Esophagus (tissue), 2 donors: Measurements from ENCODE around the gene FPGS. TPM values are rescaled to one million over a fixed set of nuclear protein-coding genes. Genes with fewer than 3 reads are reported as not detected.

Experiments used
- H3K27ac ChIP-seq, 2 donors: one replicate each; pipeline ENCODE4 v1.5.1; 2013; ENCODE audit warnings: low read depth in 2 of 2, mild to moderate bottlenecking in 2 of 2, inconsistent platforms in 1 of 2, low read length in 1 of 2, moderate library complexity in 1 of 2
- H3K27me3 ChIP-seq, 2 donors: one replicate each; pipeline ENCODE4 v1.6.1; 2013; ENCODE audit warnings: low read length in 2 of 2, control low read depth in 1 of 2, mild to moderate bottlenecking in 1 of 2; ENCODE audit not compliant: insufficient read depth in 2 of 2, control insufficient read depth in 1 of 2
- H3K36me3 ChIP-seq, 2 donors: one replicate each; pipeline ENCODE4 v1.6.1; 2013; ENCODE audit warnings: low read length in 1 of 2; ENCODE audit not compliant: control insufficient read depth in 2 of 2, insufficient read depth in 2 of 2
- H3K4me1 ChIP-seq, 2 donors: one replicate each; pipeline ENCODE4 v1.6.1; 2013; ENCODE audit warnings: low read length in 1 of 2; ENCODE audit not compliant: control insufficient read depth in 2 of 2, insufficient read depth in 2 of 2
- H3K4me3 ChIP-seq, 2 donors: one replicate each; pipeline ENCODE4 v1.5.1; 2013; ENCODE audit warnings: low read length in 2 of 2, mild to moderate bottlenecking in 2 of 2, low read depth in 1 of 2, moderate library complexity in 1 of 2
- H3K9me3 ChIP-seq, 2 donors: one replicate each; pipeline ENCODE4 v1.6.1; 2013; ENCODE audit warnings: mild to moderate bottlenecking in 2 of 2, low read depth in 1 of 2, low read length in 1 of 2, moderate library complexity in 1 of 2; ENCODE audit not compliant: control insufficient read depth in 2 of 2, insufficient read depth in 1 of 2
- WGBS, 2 donors: extraction: QIAGEN DNeasy Blood & Tissue Kit; methylation state at CpG; one replicate each; pipeline ENCODE4 v1.1.7; 2013; 5-methylcytosine and 5-hydroxymethylcytosine counted together
- polyA plus RNA-seq, 2 donors: library from polyadenylated mRNA; stranded (reverse); fragments of 200-250 nt; gene quantifications; one replicate each; pipeline ENCODE4 v1.2.3, GENCODE V29; 2013
- donor health status: healthy with polysubstance abuse.
- donor health status: Bipolar disorder and iron deficiency.

FPGS gene
- polyA plus RNA-seq, 2 donors, result 28.7 to 31.5 TPM

DNA sequence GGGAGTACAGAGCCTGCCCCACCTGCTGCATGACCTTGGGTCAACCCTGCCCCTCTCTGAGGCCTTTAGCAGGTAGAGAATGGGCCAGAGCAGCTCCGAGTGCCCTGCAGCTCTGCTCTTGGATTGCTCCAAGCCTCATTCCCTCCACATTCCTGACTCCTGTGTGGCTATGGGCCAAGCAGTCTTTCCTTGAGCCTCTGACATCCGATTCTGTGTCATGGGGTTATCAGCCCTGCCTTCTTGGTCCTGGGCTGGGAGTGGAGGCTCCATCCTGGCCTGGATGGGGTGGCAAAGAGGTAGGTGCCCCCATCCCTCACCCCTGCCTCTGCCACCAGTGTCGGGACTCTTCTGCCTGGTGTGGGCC, 13.7 kb downstream of the FPGS start:
- peaks cover 1 to 2% of the 10 kb centered on the region in 2 donors for H3K4me1 ChIP-seq
- no peaks in the 10 kb centered on the region for H3K27me3 ChIP-seq
- peaks cover 23 to 40% of the 10 kb centered on the region in 2 donors for H3K36me3 ChIP-seq
- 70% methylated on average over 3 of the region's 3 CpGs for WGBS, 2 donors
- no peak overlapping the region for H3K27ac ChIP-seq
- H3K4me3 ChIP-seq, result no peak overlapping the region
- no peaks in the 10 kb centered on the region for H3K9me3 ChIP-seq

DNA sequence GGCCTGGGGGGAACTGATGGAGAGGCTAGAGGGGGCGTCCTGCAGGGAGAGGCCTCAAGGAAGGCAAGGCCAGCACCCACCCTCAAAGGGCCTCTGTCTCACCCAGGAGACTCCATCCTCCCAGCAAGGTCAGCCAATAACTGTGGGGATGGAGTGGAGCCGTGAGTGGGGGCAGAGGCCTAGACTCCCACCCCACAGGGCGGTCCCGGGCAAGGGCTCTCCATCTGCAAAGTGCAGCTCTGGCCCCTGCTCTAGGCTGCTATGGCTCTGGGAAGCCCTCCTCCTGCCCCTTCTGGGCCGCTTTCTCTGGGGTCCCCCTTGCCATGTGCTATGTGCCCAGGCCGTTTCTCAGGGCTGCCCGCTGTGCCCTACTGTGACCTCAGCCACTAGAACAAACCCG, 14.0 kb downstream of the FPGS start:
- H3K4me3 ChIP-seq, result no peak overlapping the region
- peaks cover 1 to 2% of the 10 kb centered on the region in 2 donors for H3K4me1 ChIP-seq
- H3K27me3 ChIP-seq, result no peaks in the 10 kb centered on the region
- H3K27ac ChIP-seq, result no peak overlapping the region
- no peaks in the 10 kb centered on the region for H3K9me3 ChIP-seq
- whole genome bisulfite sequencing, 2 donors, result 86 to 88% methylated on average over 8 of the region's 8 CpGs
- H3K36me3 ChIP-seq, result peaks cover 23 to 40% of the 10 kb centered on the region in 2 donors

DNA sequence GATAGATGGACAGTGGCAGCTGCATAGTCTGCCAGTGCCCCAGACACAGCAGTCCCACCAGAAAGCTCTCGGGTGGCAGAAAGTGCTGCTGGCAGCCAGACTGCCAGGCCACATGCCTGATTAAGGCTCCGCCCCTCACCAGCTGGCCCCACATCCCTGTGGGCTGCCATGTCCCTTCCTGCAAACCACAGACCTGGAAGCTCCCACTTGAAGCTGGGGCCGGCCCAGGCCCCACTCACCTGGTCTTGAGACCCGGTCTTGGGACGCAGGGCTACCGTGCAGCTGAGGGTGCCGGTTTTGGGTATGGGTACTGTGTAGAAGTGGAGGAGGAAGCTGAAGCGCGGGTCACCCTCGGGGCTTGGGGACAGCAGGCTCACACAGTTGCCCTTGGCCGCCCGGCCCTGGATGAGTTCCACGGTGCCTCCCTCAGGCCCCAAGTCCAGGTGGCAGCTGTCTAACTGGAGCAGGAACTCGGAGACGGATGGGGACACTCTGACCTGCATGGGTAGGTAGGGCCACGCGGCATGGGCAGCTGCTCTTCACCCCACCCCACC, 15.3 kb downstream of the FPGS start:
- Histone ChIP-seq H3K4me3 (no peak overlapping the region), H3K36me3 (peaks cover 22 to 36% of the 10 kb centered on the region in 2 donors), H3K4me1 (peaks cover 1 to 2% of the 10 kb centered on the region in 2 donors), H3K27me3 (no peaks in the 10 kb centered on the region), H3K27ac (no peak overlapping the region), H3K9me3 (no peaks in the 10 kb centered on the region)
- 76 to 77% methylated on average over 17 of the region's 17 CpGs for WGBS, 2 donors

DNA sequence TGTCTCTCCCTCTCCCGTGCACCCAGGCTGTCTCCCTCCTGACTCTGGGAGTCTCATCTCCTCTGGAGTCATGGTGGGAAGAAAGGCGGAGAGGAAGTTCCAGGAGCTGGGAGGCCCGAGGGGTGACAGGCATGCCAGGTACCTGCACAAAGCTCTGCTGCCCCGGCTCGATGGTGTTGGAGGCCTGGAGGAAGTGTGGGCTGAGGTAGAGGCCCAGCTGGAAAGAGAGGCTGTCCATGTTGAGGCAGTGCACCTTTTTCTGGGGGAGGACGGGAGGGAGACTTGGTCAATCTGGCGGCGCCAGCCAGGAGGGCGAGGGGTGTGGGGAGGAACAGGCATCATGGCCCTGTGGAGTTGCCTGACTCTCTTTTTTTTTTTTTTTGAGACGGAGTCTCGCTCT, 15.9 kb downstream of the FPGS start:
- 89 to 93% methylated on average over 9 of the region's 11 CpGs for WGBS, 2 donors
- Histone ChIP-seq H3K4me1 (peaks cover 1 to 2% of the 10 kb centered on the region in 2 donors), H3K4me3 (no peak overlapping the region), H3K9me3 (no peaks in the 10 kb centered on the region), H3K27ac (no peak overlapping the region), H3K36me3 (peaks cover 18 to 30% of the 10 kb centered on the region in 2 donors), H3K27me3 (no peaks in the 10 kb centered on the region)

DNA sequence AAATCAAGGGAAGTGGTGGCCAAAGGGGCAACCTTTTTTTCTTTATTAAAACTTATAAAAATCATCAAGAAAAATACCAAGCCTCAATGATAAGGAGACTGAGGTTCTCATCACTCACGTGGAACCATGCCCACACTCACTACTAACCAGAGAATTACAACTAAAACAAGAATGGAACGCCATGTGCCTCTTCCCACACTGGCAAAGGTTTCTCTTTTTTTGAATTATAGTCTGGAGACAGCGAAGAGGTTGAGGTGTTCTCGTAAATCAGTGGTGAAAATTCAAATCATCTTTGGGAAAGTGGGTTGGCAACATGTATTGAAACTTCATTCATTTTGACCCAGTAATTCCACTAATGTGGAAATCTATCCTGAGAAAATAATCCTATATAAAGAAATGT, 19.4 kb downstream of the FPGS start:
- peaks cover 3 to 17% of the 10 kb centered on the region in 2 donors for H3K36me3 ChIP-seq
- no peak overlapping the region for H3K4me3 ChIP-seq
- no peaks in the 10 kb centered on the region for H3K27me3 ChIP-seq
- 74 to 81% methylated on average over 4 of the region's 4 CpGs for WGBS, 2 donors
- no peaks in the 10 kb centered on the region for H3K9me3 ChIP-seq
- H3K27ac ChIP-seq, result no peak overlapping the region
- peaks cover 3 to 5% of the 10 kb centered on the region in 2 donors for H3K4me1 ChIP-seq

DNA sequence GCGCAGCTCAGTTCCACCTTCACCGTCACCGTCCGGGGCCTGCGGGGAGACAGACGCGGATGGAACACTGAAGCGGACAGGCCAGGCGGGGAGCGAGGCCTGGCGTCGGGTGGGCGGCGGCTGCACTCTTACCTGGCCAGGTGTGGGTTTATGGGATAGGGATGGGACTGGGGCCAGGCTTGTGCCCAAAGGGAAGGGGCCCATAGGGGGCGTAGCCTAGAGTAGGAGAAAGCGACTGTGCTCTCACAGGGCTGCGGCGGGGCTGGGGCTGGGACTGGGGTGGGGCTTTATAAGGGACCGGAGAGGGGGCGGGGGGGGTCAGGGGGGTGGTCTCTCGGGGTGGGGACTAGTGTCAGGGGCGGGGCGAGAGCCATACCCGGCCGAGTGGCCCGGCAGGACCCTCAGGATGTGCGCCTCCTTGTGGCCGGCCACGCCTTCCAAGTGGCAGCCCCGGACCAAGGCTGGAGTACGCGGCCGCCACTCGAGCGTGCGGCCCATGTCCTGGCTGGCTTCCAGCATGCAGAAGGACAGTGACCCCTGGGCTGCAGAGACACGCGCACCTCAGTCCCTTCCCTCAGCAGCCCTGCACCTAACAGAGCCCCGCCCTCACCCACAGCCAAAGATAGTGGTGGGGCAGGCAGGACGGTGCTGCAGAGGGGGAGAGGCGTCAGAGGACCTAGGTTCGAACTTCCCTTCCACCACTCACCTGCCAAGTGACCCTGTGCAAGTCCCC, 22.8 kb downstream of the FPGS start:
- Histone ChIP-seq H3K27me3 (no peaks in the 10 kb centered on the region), H3K9me3 (no peaks in the 10 kb centered on the region), H3K27ac (no peak overlapping the region), H3K36me3 (peaks cover 0 to 5% of the 10 kb centered on the region in 2 donors), H3K4me1 (peaks cover 6 to 8% of the 10 kb centered on the region in 2 donors), H3K4me3 (no peak overlapping the region)
- WGBS, 2 donors, result 40 to 41% methylated on average over 36 to 42 of the region's 42 CpGs

DNA sequence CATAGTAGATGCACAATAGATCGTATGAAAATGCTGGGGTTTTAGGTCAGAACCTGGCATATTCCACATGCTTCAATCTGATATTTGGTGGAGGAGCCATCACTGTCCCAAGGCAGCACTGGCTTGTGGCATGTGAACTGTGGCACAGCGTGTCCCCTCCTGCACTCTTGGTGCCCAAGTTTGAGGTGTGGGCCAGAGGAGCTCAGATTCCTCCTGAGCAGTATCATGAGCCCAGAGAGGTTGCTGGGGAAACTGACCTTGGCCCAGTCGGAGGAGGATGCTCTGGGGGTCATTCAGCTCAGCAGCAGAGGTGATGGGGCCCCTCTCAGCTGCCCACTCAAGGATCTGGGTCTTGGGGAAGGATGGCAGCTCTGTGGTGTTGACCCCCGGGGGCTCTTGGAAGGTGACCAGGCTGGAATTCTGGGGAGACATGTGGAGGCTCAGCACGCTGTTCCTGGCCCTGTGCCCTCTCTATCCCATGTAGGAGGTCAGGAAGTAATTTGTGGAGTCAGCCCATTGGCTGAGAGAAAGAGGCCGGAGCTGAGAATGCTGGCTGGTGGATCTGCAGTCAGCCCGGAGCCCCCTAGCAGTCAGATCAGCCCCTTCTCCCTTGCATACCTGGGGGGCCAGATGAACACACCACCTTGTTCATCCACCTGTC, 23.7 kb downstream of the FPGS start:
- H3K4me1 ChIP-seq, result peaks cover 6 to 8% of the 10 kb centered on the region in 2 donors
- H3K27me3 ChIP-seq, result no peaks in the 10 kb centered on the region
- H3K27ac ChIP-seq, result no peak overlapping the region
- no peak overlapping the region for H3K4me3 ChIP-seq
- 62% methylated on average over 7 of the region's 7 CpGs for WGBS, 2 donors
- H3K36me3 ChIP-seq, result peaks cover 0 to 5% of the 10 kb centered on the region in 2 donors
- H3K9me3 ChIP-seq, result no peaks in the 10 kb centered on the region

DNA sequence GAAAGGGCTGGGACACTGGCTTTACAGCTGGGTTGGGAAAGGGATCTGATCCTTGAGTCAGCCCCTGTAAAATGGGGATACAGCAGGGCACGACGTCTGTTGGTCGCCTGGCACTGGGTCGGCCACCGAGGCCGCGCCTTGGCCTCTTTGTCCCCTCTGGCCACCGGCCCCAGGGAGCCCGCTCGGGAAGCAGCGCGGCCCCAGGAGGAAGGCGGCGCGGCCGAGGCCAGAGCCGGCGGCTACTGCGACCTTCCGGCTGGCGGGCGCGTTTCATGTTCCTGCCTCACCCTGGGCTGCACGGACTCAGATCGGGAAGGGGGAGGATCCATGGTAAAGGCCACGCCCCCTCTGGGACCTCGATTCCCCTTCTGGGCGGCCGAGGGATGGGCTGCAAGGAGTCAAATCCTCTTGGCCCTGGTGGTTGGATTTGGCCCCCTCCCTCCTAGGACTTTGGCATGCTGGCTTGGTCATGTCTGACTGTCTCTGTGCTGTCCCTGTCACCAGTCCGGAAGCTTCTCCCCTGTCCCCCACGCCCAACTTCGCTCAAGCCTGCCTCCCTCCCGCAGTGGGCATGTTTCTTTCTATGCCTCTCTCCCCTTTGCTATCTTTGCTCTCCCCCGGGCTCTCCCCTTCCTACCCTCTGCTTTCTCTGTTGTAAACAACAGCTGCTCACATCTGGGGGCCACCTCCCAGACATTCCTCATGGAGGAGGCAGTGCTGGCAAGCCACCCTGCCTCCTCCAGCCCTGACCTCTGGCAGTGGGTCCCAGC, 25.8 kb downstream of the FPGS start:
- H3K4me1 ChIP-seq, result peaks cover 6 to 8% of the 10 kb centered on the region in 2 donors
- H3K27me3 ChIP-seq, result no peaks in the 10 kb centered on the region
- peak overlapping the region; percentile 49 to 68 for H3K27ac ChIP-seq
- 16 to 19% methylated on average over 19 to 34 of the region's 34 CpGs for whole genome bisulfite sequencing, 2 donors
- peaks cover 0 to 5% of the 10 kb centered on the region in 2 donors for H3K36me3 ChIP-seq
- H3K4me3 ChIP-seq, result peak overlapping the region; percentile 15 to 25
- H3K9me3 ChIP-seq, result no peaks in the 10 kb centered on the region

DNA sequence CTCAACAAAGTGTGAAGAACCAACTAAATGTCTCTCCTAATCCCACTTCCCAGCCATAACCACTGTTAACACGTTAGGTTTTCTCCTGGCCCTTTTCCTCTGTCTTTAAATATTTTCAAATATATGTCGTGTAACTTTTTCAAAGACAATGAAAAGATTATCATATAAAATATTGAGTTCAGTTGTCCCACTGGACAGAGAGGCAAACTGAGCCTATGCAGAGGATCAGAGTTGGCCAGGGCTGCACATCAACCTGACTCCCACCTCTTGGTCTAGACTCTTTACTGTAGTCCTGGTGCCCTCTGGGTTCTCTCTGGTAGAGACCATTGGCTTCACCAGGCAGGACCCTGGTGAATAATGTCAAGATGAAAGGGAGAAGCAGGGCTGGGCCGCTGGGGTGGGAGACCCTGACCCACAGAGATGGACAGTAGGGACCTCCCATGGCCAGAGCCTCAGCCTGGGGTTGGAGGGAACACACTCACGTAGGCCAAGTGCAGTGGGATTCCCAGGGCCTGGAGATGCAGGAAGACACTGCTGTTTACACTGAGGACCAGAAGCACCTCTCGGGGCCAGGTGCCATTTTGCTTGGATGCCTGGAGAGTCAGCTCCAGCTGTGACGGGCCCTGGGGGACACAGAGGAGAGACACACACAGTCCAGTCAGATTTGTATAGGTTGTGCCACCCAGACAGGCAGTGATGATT, 26.7 kb downstream of the FPGS start:
- Histone ChIP-seq H3K4me1 (peaks cover 6 to 8% of the 10 kb centered on the region in 2 donors), H3K9me3 (no peaks in the 10 kb centered on the region), H3K27ac (peak overlapping the region; percentile 26 to 34), H3K27me3 (no peaks in the 10 kb centered on the region), H3K36me3 (peaks cover 0 to 2% of the 10 kb centered on the region in 2 donors), H3K4me3 (no peak overlapping the region)
- 80 to 86% methylated on average over 6 of the region's 6 CpGs for WGBS, 2 donors
